ENCODE data around the gene CABP1. TPM values are rescaled to one million over a fixed set of nuclear protein-coding genes. Genes with fewer than 3 reads are reported as not detected.

Gene CABP1
- total and polyA plus RNA-seq, 2 experiments from 2014 or later: 5.1 to 5.2 TPM

DNA sequence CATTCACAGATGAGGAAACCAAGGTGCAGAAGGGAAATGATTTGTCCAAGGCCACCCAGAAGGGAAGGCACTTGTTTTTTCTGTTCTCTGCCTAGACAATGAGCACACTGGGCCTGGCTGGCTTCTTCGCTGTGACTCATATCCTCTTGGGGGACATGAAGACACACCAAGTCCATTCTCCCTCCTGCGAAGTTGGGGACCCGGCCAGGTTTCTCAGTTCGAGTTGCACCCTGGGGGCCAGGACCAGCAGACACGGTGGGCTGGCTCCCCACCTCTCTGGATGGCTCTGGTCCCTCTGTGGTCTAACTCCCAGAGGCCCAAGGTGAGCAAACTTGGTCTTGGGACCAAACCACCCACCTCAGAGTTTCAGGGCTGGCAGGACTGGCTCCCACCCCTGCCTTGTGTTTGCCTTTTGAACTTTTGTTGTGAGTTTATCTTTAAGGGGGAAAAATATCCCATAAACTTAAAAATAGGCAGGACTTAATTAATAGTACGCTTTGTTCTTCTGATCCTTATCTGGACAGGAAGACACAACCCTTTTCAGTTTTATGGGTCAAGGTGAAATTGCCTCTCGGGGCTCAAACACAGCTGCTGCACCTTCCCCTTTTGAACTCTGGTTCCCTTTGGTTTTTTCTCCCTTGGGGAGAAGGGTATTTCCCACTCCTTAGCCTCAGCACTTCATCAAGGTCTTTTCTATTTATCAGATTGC, 37.5 kb downstream of the CABP1 start:
- TF ChIP-seq POLR2AphosphoS5 (IDR thresholded peaks at IDR 0.05; ENCODE audit: low read depth): no peak
- TF ChIP-seq, protein P1, sequence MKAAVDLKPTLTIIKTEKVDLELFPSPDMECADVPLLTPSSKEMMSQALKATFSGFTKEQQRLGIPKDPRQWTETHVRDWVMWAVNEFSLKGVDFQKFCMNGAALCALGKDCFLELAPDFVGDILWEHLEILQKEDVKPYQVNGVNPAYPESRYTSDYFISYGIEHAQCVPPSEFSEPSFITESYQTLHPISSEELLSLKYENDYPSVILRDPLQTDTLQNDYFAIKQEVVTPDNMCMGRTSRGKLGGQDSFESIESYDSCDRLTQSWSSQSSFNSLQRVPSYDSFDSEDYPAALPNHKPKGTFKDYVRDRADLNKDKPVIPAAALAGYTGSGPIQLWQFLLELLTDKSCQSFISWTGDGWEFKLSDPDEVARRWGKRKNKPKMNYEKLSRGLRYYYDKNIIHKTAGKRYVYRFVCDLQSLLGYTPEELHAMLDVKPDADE (IDR thresholded peaks at IDR 0.05): no peak
- no peak for TF ChIP-seq JUNB (IDR thresholded peaks at IDR 0.05; ENCODE audit: unreplicated experiment)
- TF ChIP-seq EZH2phosphoT487 (IDR thresholded peaks at IDR 0.05; ENCODE audit: unreplicated experiment): no peak
- TF ChIP-seq, protein P2, sequence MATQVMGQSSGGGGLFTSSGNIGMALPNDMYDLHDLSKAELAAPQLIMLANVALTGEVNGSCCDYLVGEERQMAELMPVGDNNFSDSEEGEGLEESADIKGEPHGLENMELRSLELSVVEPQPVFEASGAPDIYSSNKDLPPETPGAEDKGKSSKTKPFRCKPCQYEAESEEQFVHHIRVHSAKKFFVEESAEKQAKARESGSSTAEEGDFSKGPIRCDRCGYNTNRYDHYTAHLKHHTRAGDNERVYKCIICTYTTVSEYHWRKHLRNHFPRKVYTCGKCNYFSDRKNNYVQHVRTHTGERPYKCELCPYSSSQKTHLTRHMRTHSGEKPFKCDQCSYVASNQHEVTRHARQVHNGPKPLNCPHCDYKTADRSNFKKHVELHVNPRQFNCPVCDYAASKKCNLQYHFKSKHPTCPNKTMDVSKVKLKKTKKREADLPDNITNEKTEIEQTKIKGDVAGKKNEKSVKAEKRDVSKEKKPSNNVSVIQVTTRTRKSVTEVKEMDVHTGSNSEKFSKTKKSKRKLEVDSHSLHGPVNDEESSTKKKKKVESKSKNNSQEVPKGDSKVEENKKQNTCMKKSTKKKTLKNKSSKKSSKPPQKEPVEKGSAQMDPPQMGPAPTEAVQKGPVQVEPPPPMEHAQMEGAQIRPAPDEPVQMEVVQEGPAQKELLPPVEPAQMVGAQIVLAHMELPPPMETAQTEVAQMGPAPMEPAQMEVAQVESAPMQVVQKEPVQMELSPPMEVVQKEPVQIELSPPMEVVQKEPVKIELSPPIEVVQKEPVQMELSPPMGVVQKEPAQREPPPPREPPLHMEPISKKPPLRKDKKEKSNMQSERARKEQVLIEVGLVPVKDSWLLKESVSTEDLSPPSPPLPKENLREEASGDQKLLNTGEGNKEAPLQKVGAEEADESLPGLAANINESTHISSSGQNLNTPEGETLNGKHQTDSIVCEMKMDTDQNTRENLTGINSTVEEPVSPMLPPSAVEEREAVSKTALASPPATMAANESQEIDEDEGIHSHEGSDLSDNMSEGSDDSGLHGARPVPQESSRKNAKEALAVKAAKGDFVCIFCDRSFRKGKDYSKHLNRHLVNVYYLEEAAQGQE (IDR thresholded peaks at IDR 0.05; ENCODE audit: unreplicated experiment): no peak
- no peak for TF ChIP-seq CREB1 (CRISPR knock-in tag; IDR thresholded peaks at IDR 0.05; ENCODE audit: low read depth)
- TF ChIP-seq, protein P3, sequence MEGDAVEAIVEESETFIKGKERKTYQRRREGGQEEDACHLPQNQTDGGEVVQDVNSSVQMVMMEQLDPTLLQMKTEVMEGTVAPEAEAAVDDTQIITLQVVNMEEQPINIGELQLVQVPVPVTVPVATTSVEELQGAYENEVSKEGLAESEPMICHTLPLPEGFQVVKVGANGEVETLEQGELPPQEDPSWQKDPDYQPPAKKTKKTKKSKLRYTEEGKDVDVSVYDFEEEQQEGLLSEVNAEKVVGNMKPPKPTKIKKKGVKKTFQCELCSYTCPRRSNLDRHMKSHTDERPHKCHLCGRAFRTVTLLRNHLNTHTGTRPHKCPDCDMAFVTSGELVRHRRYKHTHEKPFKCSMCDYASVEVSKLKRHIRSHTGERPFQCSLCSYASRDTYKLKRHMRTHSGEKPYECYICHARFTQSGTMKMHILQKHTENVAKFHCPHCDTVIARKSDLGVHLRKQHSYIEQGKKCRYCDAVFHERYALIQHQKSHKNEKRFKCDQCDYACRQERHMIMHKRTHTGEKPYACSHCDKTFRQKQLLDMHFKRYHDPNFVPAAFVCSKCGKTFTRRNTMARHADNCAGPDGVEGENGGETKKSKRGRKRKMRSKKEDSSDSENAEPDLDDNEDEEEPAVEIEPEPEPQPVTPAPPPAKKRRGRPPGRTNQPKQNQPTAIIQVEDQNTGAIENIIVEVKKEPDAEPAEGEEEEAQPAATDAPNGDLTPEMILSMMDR (conservative IDR thresholded peaks at IDR 0.05; ENCODE audit: low read depth in 2 of 2): no peak
- TF ChIP-seq ZNF331 (CRISPR knock-in tag; IDR thresholded peaks at IDR 0.05; ENCODE audit: low read depth): no peak
- TF ChIP-seq ZNF114 (CRISPR knock-in tag; IDR thresholded peaks at IDR 0.05): no peak
- no peak for TF ChIP-seq NANOG (IDR thresholded peaks at IDR 0.05; ENCODE audit: borderline replicate concordance)
- TF ChIP-seq EZH2 (IDR thresholded peaks at IDR 0.05; ENCODE audit: low read depth, unreplicated experiment): no peak
- TF ChIP-seq, protein P4, sequence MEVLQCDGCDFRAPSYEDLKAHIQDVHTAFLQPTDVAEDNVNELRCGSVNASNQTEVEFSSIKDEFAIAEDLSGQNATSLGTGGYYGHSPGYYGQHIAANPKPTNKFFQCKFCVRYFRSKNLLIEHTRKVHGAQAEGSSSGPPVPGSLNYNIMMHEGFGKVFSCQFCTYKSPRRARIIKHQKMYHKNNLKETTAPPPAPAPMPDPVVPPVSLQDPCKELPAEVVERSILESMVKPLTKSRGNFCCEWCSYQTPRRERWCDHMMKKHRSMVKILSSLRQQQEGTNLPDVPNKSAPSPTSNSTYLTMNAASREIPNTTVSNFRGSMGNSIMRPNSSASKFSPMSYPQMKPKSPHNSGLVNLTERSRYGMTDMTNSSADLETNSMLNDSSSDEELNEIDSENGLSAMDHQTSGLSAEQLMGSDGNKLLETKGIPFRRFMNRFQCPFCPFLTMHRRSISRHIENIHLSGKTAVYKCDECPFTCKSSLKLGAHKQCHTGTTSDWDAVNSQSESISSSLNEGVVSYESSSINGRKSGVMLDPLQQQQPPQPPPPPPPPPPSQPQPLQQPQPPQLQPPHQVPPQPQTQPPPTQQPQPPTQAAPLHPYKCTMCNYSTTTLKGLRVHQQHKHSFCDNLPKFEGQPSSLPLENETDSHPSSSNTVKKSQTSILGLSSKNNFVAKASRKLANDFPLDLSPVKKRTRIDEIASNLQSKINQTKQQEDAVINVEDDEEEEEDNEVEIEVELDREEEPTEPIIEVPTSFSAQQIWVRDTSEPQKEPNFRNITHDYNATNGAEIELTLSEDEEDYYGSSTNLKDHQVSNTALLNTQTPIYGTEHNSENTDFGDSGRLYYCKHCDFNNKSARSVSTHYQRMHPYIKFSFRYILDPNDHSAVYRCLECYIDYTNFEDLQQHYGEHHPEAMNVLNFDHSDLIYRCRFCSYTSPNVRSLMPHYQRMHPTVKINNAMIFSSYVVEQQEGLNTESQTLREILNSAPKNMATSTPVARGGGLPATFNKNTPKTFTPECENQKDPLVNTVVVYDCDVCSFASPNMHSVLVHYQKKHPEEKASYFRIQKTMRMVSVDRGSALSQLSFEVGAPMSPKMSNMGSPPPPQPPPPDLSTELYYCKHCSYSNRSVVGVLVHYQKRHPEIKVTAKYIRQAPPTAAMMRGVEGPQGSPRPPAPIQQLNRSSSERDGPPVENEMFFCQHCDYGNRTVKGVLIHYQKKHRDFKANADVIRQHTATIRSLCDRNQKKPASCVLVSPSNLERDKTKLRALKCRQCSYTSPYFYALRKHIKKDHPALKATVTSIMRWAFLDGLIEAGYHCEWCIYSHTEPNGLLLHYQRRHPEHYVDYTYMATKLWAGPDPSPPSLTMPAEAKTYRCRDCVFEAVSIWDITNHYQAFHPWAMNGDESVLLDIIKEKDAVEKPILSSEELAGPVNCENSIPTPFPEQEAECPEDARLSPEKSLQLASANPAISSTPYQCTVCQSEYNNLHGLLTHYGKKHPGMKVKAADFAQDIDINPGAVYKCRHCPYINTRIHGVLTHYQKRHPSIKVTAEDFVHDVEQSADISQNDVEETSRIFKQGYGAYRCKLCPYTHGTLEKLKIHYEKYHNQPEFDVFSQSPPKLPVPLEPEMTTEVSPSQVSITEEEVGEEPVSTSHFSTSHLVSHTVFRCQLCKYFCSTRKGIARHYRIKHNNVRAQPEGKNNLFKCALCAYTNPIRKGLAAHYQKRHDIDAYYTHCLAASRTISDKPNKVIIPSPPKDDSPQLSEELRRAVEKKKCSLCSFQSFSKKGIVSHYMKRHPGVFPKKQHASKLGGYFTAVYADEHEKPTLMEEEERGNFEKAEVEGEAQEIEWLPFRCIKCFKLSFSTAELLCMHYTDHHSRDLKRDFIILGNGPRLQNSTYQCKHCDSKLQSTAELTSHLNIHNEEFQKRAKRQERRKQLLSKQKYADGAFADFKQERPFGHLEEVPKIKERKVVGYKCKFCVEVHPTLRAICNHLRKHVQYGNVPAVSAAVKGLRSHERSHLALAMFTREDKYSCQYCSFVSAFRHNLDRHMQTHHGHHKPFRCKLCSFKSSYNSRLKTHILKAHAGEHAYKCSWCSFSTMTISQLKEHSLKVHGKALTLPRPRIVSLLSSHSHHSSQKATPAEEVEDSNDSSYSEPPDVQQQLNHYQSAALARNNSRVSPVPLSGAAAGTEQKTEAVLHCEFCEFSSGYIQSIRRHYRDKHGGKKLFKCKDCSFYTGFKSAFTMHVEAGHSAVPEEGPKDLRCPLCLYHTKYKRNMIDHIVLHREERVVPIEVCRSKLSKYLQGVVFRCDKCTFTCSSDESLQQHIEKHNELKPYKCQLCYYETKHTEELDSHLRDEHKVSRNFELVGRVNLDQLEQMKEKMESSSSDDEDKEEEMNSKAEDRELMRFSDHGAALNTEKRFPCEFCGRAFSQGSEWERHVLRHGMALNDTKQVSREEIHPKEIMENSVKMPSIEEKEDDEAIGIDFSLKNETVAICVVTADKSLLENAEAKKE (CRISPR knock-in tag; IDR thresholded peaks at IDR 0.05): no peak
- TF ChIP-seq STAT1 (IDR thresholded peaks at IDR 0.05; ENCODE audit: unreplicated experiment): no peak
- DNase-seq (ENCODE audit: low spot score) (no peak), ATAC-seq (no peak)
- Histone ChIP-seq H3F3A (replicated peaks; ENCODE audit: low read depth) (no peaks in the 10 kb centered on the region), H3K4me3 (no peak overlapping the region), H3K4me1 (ENCODE audit: insufficient read depth) (peaks cover 5% of the 10 kb centered on the region; the same call in 1 of the 2 replicates), H3K27ac (ENCODE audit: low read depth) (no peak overlapping the region), H3K79me2 (replicated peaks; ENCODE audit: insufficient read depth) (no peaks in the 10 kb centered on the region), H3K4me2 (no peak overlapping the region), H3K9me2 (ENCODE audit: insufficient read depth) (no peaks in the 10 kb centered on the region), H4K20me1 (replicated peaks; ENCODE audit: insufficient read depth) (no peaks in the 10 kb centered on the region), H3K27me3 (ENCODE audit: insufficient read depth) (no peaks in the 10 kb centered on the region), H3K36me3 (ENCODE audit: insufficient read depth) (no peaks in the 10 kb centered on the region), H2AFZ (no peak overlapping the region)
- Mint-ChIP-seq H3K4me3 (no peak overlapping the region), H3K27me3 (ENCODE audit: insufficient read depth, low read depth, poor library complexity) (peaks cover 5% of the 10 kb centered on the region), H3K27ac (no peak overlapping the region), H3K9me3 (no peaks in the 10 kb centered on the region), H3K4me1 (peaks cover 4% of the 10 kb centered on the region), H3K36me3 (ENCODE audit: low read depth) (no peaks in the 10 kb centered on the region)

All from GM23338 (cell line).